HG03558 (cell line): Measurements from ENCODE around the gene APOH.
"Not testable (repeated sequence)": the region's sequence is repeated elsewhere in the genome, so short reads cannot be mapped to it uniquely, and the experiment has no call there.

ENCODE experiments used
- ATAC-seq: cut with Tn5 transposase; IDR thresholded peaks from one replicate; pipeline ENCODE4 v1.9.1; 2021; ENCODE audit warnings: moderate number of reproducible peaks; ENCODE audit not compliant: unreplicated experiment; ENCODE audit errors: extremely low read depth

The APOH gene, protein sequence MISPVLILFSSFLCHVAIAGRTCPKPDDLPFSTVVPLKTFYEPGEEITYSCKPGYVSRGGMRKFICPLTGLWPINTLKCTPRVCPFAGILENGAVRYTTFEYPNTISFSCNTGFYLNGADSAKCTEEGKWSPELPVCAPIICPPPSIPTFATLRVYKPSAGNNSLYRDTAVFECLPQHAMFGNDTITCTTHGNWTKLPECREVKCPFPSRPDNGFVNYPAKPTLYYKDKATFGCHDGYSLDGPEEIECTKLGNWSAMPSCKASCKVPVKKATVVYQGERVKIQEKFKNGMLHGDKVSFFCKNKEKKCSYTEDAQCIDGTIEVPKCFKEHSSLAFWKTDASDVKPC

GRCh38 chr17:66228887-66229782 is at the start of gene APOH:
TSS of gene APOH (minus strand) at chr17:66229415. CDS start at chr17:66229379, 36 bp downstream.
- ATAC-seq = no peak

DNA sequence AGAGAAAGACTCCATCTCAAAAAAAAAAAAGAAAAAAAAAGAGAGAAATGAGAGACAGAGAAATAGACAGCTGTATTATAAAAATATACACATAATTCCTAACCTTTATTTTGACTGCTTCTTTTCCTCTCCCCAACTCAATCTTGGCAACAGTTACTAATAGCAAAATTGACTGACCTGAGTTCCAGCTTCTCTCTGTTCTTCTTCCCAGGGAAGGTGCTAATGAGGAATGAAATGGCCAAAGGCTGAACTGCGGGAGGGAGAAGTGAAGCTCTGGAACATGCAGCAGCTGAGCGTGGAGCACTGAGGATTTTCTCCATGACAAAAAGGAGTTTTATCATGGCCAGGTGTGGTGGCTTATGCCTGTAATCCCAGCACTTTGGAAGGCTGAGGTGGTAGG is 48.0 kb upstream of the APOH start:
- no peak for ATAC-seq

DNA sequence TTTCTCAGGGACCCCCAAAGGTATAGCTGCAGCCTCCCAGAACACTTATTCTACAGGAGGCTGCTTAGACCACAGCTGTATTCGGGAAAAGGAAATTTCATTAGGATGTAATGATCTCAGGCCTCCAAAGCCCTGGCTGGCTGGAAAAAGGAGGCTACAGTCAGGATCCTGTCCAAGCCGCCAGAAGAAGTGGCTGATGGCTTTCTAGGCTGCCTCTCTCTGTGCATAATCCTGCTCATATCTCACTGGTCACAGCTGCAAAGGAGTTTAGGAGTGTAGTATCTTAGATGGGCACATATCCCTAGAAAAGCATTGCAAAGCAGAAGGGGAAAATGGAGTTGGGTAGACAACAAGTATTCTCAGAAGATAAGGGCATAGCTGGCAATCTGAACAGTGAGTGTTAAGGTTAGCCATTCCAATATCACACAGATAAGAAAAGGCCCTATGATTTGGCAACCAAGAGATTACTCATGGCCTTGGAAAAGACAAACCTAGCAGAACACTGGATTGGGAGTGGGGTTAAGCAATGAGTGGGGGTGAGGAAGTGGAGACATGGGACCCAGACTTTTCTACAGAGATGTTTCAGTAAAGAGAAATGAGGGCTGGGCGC is 47.2 kb upstream of the APOH start:
- no peak for ATAC-seq

DNA sequence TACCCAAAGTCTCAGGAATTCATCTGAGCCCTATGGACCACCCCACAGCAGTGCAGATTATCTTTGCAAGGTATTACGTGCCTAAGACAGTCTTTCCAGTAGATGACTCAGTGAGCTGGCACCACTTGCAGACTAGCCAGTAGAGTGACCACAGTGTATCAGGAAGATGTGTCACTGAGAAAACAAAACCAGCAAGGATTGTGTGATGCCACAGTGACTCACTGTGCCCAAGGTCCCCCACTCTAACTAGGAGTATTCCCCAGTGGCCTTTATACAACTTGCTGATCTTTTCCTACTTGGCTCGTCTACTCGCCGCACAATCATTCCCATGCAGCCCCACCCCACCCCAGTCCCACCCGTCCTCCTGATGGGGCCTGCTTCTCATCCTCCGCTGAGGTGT is 46.4 kb upstream of the APOH start:
- ATAC-seq = no peak

DNA sequence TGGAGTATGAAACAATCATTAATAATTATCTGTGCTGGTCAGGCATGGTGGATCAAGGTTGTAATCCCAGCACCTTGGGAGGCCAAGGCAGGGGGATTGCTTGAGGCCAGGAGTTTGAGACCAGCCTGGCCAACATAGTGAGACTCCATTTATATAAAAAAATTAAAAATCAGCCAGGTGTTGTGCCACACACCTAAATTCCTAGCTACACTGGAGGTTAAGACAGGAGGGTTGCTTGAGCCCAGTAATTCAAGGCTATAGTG is 44.3 kb upstream of the APOH start:
- no peak for ATAC-seq

DNA sequence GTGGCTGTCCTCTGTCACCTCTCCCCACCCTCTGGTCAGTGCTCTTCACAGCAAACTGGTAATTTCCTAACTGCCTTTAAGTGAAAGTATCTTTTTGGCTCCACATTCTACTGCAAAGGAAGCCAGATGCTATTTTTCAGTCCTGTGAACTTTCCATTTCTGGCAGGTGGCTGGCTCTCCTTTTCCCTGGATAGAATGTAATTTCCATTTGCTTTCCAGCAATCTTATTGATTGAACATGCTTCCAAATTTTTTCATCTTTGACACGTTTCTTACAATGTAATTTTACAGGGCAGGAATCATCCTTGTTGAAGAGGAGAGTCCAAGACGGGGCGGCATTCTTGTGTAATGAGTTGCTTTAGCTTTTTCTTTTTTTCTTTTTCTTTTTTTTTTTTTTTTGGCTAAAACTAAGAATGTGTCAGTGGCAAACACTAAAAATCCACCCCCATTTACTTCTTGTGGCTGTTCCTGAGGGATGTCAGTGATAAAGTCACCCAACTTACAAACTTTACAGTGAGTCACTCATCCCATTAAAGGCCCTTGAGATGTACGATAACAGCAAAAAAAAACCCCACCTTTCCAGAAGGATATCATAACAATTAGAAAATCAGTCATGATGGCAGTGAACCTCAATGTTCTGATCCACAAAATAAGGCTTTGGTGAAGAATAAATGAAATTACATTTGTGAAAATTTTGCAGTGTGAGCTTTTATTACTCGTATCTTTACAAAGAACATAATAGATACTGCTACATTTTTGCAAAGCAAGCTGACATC is 43.8 kb upstream of the APOH start:
- no peak for ATAC-seq

DNA sequence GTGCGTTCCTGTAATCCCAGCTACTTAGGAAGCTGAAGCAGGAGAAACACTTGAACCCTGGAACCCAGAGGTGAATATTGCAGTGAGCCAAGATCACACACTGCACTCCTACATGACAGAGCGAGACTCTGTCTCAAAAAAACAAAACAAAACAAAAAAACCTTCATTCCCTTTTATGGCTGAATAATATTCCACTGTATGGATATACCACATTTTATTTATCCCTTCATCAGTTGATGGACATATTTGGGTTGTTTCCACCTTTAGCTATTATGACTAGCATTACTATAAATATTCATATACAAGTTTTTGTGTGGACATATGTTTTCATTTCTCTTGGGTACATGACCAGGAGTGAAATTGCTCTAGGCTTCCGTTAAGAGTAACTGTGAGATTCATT is 42.3 kb upstream of the APOH start:
- ATAC-seq = no peak

GRCh38 chr17:66270106-66270505 is 40.9 kb upstream of the APOH start:
- ATAC-seq = no peak

DNA sequence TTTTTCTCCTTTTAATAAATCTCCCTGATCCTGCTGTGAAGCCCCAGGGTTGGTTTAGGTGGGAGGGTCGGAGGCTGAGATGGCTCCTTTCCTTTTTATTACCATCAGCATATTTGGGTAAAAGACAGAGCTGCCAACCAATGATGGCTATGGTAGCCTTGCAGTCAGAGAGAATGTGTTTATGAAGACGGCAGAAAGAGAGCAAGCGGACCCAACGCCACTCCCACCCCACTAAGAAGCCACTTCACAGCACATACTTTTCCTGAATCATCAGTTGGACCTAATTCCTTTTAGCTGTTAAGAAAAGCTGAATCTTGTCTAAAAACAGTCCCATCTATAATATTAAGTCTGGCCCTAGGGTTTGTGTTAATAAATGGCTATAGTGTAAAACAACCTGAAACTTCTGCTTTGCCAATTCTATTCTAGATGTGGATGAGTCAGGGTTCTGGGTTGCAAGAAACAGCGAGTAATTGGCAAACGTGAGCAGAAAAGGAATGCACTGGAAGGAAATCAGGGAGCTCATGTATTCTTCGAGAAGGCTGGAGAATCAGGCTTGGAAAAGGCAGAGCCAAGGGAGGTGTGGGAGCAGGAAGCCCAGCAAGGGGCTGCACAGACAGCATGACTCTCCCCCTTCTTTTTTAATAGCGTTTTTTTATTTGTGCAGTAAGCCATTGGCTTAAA is 39.2 kb upstream of the APOH start:
- ATAC-seq = no peak

DNA sequence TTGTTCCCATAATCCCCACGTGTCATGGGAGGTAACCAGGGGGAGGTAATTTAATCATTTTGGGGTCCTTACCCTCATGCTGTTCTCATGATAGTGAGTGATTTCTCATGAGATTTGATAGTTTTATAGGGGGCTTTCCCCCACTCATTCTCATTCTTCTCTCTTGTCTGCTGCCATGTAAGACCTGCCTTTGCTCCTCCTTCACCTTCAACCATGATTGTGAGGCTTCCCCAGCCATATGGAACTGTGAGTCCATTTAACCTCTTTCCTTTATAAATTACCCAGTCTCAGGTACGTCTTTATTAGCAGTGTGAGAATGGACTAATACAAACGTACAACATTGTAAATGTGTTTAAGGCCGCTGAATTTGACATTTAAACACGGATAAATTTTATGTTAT is 35.5 kb upstream of the APOH start:
- no peak for ATAC-seq

GRCh38 chr17:66262767-66263166 is 33.6 kb upstream of the APOH start:
- no peak for ATAC-seq

GRCh38 chr17:66260688-66261087 is 31.5 kb upstream of the APOH start:
- no peak for ATAC-seq

DNA sequence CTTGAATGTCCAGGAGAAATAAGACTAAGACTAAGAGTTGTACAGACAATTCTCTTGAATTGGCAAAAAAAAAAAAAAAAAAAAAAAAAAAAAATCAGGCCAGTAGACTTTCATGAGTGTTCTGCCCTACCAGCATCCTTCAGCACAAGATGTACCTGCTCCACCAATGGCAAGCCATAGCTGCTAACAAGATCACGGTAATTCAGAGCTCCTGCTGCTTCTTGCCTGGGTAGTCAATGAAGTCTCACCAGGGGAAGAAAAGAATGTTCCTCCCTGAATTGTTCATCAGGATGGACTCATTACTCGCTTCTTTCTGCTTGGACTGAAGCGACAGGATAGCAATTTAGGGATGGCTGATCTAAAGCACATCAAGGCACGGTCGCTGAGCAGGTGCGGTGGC is 31.1 kb upstream of the APOH start:
- ATAC-seq = no peak

DNA sequence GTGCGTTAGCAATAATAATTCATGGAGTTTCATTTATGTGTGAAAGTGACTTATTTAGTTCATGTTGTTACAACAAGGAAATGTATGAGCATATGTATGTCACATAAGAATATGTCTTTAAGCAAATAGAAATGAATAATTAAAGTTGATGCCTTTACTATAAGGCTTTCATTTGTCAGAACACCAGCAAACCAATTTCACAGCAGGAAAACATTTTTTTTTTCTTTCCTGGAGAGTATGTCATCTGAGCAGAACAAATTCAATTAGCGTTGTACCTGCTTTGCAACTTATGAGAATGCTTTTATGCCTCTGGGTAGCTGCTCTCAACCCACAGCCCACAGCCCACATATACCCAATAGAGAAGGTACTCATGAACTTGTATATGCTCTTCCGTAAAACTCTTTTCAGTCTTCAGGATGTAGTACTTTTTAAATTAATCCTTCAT is 26.3 kb upstream of the APOH start:
- ATAC-seq = no peak

DNA sequence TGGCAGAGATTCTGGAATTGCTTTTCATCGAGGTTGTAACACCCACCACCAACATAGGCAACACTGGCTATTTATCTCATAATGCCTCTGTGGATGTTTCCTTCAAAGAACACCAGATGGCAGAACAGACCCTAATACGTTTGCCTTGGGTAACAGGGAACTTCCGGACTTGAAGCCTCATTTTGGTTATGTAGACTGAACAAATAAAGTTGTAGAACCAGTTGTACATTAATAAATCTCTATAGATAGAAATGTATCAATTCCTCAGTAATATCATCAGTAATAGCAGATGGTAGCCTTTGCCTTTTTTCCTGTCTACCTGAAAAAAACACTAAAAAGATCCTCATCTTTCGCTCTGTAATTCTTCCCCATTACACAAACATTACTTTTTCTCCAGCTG is 25.9 kb upstream of the APOH start:
- no peak for ATAC-seq

DNA sequence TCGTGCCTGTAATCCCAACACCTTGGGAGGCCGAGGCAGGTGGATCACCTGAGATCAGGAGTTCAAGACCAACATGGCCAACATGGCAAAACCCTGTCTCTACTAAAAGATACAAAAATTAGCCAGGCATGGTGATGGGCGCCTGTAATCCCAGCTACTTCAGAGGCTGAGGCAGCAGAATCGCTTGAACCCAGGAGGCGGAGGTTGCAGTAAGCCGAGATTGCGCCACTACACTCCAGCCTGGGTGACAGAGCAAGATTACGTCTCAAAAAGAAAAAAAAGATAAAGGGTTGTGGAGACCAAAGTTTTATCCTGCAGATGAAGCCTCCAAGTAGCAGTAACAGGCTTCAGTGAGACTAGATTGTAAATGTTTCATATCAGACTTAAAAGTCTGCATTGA is 24.2 kb upstream of the APOH start:
- not testable (repeated sequence) for ATAC-seq

DNA sequence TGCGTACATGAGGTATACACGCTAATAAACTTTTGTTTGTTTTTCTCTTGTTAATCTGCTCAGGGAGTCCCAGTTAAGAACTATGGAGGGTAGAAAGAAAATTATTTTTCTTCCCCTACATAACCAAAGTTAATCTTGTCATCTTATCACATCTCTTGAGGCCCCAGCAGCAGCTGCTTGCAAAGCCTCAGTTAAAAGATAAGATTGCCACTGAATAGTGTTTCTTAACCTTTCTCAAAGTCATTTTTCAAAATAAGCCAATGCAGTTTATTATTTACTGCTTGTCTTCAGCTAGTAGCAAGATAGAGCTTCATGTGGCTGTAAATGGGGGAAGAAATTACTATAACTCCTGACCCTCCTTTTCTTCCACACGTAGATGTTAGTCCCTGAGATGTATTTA is 21.5 kb upstream of the APOH start:
- ATAC-seq = no peak

- ATAC-seq = no peak
Observed at GRCh38 chr17:66248285-66248684, 19.1 kb upstream of the APOH start.

DNA sequence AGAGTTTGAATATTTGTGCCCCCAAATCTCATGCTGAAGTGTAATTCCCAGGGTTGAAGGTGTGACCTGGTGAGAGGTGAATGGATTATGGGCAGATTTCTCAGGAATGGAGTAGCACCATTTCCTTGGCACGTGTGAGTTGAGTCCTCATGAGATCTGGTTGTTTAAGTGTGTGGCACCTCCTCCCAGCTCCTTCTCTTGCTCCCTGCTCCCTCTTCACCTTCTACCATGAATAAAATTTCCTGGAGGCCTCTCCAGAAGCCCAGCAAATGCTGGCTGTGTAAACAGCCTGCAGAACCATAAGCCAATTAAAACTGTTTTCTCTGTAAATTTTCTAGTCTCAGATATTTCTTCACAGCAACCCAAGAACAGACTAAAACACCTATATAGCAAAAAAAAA is 12.6 kb upstream of the APOH start:
- no peak for ATAC-seq

GRCh38 chr17:66240630-66241029 is 11.4 kb upstream of the APOH start:
- no peak for ATAC-seq
